Ammon's horn (tissue), 1 donor: ENCODE data around the gene AASDHPPT.
"Not testable (repeated sequence)": the region's sequence is repeated elsewhere in the genome, so short reads cannot be mapped to it uniquely, and the experiment has no call there.

Experiments
- DNase-seq: peaks from one replicate; pipeline ENCODE4 v3.0.0-alpha.2; 2016; ENCODE audit warnings: low spot score

Gene AASDHPPT, protein sequence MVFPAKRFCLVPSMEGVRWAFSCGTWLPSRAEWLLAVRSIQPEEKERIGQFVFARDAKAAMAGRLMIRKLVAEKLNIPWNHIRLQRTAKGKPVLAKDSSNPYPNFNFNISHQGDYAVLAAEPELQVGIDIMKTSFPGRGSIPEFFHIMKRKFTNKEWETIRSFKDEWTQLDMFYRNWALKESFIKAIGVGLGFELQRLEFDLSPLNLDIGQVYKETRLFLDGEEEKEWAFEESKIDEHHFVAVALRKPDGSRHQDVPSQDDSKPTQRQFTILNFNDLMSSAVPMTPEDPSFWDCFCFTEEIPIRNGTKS

DNA sequence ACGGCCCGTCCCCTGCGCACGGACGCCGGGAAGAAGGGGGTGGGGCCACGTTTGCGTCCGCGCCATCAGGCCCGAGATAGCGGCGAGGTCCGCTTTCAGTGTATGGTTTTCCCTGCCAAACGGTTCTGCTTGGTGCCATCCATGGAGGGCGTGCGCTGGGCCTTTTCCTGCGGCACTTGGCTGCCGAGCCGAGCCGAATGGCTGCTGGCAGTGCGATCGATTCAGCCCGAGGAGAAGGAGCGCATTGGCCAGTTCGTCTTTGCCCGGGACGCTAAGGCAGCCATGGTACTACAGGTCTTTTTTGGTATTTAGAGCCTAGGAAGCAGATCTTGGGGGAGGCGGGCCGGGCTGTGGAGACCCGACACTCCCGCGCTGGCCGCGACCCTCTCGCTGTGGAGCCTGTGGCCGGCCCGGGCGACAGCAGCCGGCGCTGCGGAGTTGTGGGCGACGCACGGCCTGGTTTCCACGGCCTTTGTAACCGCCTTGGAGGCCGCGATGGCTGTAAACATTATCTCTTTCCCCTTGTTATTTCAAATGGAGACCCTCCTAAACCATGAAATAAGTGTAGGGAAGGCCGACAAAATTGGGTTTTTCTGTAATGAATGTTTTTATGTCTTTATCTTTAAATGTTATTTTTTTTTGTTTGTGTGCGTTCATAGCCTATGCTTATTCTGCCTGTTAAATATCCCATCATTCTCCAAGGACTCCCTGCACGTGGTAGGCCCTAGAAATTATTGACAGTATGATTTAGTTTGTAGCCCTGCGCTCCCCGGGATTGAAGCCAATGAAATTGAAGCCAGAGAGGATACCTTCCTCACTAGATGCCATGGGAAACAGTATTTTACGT lies at the start of gene AASDHPPT:
Gene AASDHPPT, plus strand, starts transcription at position 54 of the 847 bp plus-strand sequence. Its CDS starts 49 bp downstream, at position 103.
- DNase-seq, result peak; percentile 30

DNA sequence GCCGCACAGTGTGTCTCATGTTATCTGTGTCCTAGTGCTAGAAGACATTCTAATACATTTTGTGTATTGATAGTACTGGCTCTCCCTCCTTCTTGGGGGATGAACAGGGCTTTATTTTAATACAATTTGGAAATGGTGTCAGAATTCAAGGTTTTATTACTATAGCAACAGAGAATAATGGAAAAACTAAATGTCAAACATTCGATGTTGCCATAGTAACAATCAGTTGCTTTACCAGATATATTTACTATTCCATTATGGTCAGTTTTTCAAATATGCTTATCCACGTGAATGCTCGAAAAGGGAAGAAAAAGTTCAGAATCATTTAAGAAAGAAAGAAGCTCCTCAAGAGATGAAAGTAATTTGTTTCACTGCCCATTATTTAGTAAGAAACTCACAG lies 46.9 kb upstream of the AASDHPPT start:
- DNase-seq, result no peak

DNA sequence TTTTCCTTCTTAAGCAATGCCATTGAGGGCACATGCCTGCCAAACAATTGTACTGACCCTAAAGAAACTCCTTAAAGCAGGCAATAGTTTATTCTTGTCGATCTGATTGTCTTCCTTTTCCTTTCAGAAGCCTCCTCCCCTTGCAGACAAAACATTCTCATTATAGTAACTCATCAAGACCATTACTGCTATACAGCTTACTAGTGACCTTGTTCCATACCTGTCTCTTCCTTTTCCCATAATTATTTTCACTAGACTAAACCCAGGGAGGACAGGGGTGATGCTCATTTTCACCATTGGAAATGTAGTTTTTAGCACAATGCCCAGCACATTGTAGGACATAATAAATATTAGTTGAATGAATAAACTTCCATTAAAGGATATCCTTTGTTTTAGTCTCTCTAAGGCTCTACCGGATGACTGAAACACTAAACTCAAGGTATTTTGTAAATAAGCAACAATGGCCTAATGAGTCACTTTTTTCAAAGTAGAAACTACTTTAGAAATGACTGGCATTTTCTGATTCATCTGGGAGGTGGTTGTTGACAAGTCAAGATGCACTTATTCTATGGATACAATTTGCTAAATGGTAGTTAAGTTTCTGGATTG lies 46.2 kb upstream of the AASDHPPT start:
- no peak for DNase-seq

DNA sequence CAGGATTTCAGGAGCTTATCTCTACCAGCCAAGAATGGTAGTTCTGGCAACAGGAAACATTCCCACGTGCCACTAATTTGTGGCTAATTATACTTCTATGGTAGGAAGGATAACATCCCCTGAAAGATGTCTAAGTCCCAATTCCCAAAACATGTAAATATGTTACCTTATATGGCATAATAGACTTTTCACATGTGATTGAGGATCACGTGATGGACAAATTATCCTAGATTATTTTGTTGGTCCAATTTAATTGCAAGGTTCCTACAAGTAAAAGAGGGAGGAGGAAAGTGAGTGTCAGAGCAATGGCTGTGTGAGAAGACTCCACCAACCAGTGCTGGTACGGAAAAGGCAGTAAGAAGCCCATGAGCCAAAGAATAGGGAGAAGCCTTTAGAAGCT lies 45.5 kb upstream of the AASDHPPT start:
- no peak for DNase-seq

DNA sequence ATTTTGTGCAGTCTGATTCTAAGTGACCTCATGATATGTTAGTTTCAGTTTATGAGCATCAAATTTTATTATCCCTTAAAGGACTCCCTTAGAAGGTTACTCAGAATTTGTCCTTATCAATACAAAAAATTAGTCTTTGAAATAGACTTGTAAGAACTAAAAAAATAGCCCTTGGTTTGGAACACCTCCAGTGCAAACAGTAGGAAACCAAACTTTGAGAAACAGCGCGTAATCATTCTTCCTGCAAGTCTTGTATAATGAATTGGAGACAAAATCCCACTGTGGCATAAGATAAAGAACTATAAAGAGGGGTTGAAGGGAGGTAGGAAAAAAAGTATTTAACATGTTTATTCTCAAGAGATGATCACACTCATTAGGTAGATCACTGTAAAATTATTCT lies 44.6 kb upstream of the AASDHPPT start:
- no peak for DNase-seq

DNA sequence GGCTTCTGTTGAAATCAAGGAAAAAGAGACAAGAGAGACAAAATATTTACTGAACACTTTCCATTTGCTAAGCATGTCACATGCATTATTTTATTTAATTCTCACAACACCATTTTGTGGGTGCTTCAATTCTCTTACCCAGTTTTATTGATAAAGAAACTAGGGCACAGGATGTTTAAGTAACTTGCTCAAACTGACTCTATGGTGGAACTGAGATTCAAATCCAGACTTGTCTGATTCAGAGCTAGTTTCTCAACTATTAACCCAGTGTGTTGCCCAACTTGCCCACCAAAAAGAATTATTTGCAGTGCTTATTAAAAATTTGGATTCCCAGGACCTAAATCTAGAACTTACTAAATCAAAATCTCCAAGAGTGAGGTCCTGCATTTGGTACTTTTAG lies 33.9 kb upstream of the AASDHPPT start:
- DNase-seq, result no peak

DNA sequence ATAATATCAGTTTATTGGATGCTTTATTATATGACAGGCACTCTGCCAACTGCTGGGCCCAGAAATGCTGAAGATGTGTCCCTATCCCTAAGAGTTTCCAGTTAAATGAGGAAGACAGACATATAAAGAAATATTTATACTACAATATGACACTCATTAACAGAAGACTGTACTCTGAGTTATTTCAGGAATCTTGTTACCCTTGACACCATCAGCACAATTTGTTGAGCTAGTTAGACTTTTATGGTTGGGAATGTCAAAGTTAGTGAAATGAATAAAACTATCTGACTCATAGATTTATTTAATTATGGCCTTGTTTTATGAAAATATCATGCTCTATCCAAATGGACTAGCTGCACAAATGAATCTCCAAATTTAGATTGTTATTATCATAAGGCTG lies 29.8 kb upstream of the AASDHPPT start:
- DNase-seq, result no peak

DNA sequence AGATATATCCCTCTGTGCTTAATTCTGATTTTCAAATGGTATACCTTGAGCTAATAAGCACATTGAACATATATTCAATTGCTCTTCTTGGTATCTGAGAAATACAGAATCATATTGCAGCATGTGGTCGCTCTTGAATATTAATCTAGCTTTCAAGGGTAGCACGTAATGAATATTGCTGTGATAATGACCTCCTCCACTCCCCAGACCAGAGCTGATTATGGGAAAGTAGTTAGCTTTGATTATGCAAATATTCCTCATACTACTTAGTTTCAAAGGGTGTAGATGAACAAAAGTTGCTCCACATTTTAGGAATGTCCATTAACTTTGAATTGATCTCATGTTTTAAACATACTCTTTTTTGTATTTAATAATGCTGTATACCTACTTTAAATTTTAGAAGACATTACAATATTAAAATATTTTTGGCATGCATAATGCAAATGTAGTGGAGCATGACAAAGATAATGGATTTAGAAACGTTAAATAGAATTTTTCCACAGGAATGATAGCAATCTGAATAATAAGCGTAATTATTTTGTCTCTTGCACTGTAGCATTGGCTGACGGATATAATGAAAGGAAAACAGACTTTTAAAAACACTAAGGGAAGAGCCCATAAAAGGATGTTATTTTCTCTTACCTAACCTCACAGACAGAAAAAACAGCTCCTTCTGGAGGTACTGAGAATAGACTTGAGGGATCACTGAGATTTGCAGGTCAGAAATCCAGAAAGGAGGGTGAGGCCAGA lies 27.6 kb upstream of the AASDHPPT start:
- DNase-seq, result no peak

DNA sequence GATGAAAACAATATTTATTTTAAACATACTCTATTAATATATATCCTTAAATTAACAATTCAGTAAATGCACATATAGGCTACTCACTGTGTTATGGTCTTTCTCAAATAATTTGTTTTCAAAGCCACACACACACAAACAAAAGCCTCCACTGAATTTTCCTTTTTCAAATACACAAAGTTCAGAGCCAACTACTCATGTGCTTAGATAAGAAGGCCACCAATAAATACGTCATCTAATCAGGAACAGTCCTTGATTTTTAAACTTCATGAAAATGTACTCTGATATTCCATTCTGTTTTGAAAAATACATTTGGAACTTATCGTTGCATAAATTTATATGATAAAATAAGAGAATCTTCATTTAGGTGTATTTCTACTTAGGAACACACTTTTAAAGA lies 26.4 kb upstream of the AASDHPPT start:
- DNase-seq, result no peak

DNA sequence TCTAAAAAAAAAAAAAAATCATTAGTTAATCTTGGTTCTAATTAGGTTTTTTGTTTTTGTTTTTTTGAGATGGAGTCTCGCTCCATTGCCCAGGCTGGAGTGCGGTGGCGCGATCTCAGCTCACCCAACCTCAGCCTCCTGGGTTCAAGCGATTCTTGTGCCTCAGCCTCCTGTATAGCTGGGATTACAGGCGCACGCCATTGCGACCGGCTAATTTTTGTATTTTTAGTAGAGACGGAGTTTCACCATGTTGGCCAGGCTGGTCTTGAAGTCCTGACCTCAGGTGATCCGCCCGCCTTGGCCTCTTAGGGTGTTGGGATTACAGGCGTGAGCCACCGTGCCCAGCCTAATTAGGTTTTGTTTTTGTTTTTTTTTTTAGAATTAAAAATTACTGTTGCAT lies 19.1 kb upstream of the AASDHPPT start:
- DNase-seq, result not testable (repeated sequence)

DNA sequence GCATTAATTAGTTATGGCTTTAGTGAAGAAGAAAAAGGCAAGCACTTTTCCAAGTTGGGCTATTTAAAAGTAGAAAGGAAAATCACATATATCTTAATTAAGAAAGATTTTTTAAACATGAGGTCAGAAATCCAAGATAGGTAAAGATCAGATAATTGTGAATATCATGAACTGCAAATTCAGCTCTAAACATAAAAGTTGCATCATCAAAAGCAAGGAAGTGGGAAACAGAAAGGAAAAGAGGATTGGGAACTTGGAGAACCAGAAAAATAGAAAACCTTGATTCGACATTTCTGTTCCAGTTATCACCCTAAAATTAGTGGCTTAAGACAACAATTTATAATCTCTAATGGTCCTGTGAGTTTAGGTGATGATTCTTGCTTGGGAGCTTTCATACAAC lies 17.8 kb upstream of the AASDHPPT start:
- no peak for DNase-seq

DNA sequence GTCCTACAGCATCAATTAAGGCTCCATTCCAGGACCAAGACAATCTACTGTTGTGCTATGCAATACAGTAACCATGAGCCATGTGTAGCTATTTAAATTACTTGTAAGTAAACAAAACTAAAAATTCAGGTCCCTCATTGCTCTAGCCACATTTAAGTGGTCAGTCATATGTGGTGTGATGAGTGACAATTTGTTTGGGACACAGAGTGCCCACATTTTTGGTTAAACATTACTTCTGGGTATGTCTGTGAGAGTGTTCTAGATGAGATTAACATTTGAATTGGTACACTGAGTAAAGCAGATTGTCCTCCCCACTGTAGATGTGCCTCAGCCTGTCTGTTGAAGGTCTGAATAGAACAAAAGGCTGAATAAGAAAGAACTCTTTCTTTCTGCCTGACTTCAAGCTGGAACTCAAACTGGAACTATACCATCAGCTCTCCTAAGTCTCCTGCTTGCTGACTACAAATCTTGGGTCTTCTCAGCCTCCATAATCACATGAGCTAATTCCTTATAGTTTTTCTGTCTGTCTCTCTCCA lies 16.1 kb upstream of the AASDHPPT start:
- DNase-seq, result peak; percentile 12

DNA sequence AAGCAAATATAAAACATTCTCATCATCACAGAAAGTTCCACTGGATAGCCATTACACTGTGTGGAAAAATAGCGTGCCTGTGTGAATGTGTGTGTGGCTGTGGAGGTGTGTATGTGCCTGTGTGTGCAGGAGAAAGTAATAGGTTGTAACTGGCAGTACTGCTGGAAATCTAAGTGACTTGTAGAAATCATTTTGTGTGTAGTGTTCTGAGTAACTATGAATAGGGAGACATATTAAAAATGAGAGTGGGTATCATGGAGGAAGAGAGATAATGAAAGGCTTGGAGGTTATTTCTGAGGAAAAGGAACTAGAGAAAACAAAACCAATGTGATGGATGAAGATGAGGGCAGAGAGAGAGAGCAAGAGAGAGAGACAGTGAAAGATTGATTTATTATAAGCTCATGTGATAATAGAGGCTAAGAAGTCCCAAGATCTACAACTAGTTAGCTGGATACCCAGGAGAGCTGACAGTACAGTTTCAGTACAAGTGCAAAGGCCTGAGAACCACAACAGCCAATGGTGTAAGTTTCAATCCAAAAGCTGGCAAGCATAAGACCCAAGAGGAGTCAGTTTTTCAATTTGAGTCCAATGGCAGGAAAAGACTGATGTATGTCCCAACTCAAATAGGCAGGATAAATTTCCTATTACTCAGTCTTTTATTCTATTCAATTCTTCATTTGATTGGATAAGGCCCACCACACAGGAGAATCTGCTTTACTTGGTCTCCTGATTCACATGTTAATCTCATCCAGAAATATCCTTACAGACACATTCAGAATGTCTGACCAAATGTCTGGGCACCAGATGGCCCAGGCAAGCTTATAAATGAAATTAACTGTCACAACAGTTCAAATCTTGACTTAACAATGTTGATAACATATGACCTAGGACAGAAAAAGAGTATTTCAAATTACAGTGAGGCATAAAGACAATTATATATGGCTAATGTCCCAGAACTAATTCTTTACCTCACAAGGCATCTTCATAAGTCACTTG lies 15.2 kb upstream of the AASDHPPT start:
- DNase-seq, result no peak

DNA sequence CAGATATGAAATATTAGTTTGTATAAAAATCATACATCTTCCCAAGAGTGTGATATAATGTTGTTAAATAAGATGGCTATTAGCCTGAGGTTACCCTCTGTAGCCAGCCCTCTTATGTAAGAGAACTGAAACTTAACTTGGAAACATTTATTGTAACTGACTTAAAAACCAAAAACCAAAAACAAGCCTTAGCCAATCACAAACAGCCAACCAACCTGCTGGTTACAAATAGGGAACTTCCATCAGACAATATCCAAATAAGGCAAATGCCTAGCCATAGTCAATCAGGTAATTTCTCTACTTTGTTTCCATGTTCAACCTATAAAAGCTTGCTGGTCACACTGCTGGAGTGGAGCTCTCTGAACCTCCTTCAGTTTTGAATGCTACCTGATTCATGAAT lies 14.5 kb upstream of the AASDHPPT start:
- DNase-seq, result no peak

DNA sequence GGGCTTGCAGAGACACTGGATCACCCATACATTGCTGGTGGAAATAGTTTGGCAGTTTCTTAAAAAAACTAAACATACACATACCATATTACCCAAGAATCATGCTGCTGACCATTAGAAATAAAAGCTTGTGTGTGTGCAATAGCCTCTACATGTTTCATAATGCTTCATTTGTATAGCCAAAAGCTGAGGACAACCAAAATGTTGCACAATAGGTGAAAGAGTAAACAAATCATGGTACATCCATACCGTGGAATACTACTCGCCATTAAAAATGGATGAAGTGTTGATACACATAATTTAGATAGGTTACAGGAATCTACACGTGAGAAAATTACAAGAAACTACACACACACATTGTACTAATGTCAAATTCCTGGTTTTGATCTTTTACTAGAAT lies 6.9 kb upstream of the AASDHPPT start:
- DNase-seq, result no peak

DNA sequence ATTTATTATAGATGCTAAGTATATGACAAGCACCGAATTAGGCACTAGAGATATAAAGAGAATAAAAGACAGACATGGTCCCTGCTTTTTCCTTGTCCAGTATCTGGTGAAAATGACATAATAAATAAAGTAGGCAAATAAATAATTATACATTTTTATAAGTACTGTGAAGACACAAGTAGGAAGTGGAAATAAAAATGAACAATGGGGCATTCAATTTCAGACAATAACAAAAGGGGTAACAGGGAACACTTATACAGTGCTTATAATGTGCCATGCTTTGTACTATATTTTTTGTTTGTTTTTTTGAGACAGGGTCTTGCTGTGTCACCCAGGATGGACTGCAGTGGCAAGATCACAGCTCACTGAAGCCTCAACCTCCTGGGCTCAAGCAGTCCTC lies 4.7 kb upstream of the AASDHPPT start:
- no peak for DNase-seq

DNA sequence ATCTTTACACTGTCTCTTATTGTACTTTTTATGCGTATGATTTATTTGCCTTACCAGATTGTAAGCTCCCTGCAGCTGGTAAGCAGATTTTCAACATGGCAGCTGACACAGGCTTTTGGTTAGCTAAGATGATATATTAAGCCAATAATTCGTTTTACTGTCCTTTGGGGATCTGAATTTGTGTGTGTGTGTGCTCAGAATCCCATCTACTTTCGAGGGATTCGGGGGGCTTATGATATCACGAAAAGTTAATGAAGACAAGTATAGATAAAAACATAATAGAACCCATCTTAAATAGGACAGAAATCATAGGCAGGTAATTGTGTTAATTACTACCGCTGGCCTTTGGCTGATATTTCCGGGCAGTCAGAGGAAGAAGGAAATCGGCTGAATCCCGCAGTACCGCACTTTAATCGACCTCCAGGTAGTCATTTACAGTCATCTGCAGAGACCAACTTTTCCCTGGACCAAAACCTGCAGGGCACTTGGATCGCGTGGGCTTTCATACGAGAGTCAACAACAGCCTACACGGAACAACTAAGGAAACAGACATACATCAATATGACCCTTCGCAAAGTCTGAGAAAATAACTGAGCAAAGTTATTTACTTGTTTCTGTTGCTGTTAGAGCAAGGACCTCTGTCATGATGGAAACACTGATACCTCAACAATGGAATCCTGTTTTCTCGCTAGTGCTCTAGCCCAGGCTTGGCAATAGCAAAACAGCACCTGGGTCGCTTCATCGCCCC lies 1.1 kb upstream of the AASDHPPT start:
- DNase-seq, result peak; percentile 49

DNA sequence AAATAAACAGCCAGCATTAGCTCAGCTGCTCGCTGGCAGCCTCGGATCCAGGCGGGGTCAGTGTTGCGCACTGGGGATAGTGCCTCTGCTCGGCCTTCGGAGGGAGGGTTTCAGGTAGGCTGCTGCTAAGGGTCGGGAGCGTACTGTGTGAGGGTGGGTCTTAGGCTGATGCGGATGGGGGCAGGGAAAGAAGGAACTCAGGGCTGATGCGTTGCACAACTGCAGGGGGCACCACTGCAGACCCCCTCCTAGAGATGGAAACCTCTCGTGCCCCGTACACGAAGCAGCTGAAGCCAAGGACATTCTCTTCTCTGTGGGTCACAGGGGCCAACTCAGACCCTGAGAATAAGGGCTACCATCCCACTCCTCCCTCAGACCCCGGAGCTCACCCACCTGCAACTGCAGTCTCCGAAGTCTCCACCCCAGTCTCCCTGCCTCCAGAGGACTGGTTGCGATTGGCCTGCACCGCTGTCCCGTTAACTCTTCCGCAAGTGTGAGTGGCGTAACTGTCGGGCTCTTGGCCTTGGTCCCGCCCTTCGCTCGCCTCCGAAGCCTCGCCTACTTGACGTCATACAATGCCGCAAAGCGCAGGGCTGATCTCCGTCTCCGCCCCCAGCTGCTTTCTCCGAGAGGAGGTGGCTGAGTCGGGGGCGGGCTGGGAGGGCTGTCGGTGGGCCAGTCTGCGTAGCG lies 398 bp upstream of the AASDHPPT start, which contains the start of gene KBTBD3:
Gene KBTBD3, minus strand, starts transcription at position 429 of the 690 bp plus-strand sequence. CDS start 18,250 bp downstream, outside the sequence.
- peak; percentile 100 for DNase-seq

DNA sequence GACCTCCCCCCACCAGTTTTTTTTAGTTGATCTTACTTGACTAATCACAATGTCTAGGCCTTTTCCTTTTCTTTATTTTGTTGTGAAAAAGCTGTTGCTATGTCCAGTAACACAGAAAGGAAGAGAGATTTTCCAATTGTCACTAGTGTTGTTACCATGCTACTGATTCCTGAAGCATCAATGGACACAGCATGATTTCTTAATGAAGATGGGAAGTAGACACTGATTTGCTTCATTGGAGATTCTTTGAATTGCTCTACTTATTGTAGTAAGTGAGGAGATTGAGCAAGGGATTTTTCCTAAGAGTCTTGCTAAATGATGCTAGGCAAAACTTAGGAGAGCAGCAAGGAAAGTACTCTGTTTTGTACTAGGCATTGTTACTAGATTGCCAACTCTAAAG lies 4.6 kb downstream of the AASDHPPT start:
- DNase-seq, result no peak
